ENCODE data around the gene HSF4. TPM values are rescaled to one million over a fixed set of nuclear protein-coding genes. Genes with fewer than 3 reads are reported as not detected.

The HSF4 gene
- total RNA-seq, 1 donor from 2014 or later: 29.3 TPM

GRCh38 chr16:67149276-67150046 lies 15.1 kb upstream of the HSF4 start:
- DNase-seq (ENCODE audit: low read depth): no peak

GRCh38 chr16:67150047-67150832 lies 14.3 kb upstream of the HSF4 start:
- DNase-seq (ENCODE audit: low read depth): peak; percentile 42

- DNase-seq (ENCODE audit: low read depth): peak; percentile 81
Measured at GRCh38 chr16:67150833-67151396, 13.6 kb upstream of the HSF4 start, which contains the start of gene B3GNT9. TSS of gene B3GNT9 (minus strand) at chr16:67150998. CDS start at chr16:67150485, 513 bp downstream.

DNA sequence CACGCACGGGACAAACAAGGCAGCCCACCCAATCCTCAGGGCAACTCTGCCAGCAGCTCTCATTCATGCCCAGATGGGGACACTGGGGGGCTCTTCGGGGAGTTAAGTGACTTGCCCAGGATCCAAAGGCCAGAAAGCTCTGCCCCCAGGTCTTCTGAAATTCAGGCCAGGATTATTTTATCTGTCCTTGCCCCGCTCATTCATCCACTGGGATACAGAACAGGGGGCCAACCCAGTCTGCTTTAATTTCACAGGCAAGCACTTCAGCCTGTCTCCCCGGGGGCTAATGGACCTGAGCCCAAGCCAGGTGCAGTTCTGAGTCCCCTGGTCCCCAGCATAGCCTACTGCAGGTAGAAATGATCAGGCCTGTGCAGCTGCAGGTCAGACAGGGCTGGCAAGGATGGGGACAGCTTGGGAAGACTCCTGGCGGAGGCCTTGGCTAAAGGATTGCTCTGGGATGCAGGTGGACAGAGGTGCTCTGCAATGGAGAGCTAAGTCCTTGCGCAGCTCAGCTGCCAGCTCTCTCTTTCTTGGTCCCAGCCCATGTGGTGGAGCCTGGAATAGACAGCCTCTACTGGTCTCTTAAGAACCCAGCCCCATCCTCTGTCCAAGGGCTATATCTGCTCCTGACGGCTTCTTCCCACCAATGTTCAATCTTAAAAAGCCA lies 13.0 kb upstream of the HSF4 start:
- no peak for DNase-seq (ENCODE audit: low read depth)

GRCh38 chr16:67154578-67155294 lies 9.8 kb upstream of the HSF4 start:
- no peak for DNase-seq (ENCODE audit: low read depth)

GRCh38 chr16:67155295-67156142 lies 9.0 kb upstream of the HSF4 start:
- peak; percentile 78 for DNase-seq (ENCODE audit: low read depth)

GRCh38 chr16:67156143-67156844 lies 8.3 kb upstream of the HSF4 start:
- DNase-seq (ENCODE audit: low read depth): peak; percentile 40

- DNase-seq (ENCODE audit: low read depth): no peak
Measured at GRCh38 chr16:67157106-67157748, 7.3 kb upstream of the HSF4 start.

- no peak for DNase-seq (ENCODE audit: low read depth)
Measured at GRCh38 chr16:67157892-67158635, 6.5 kb upstream of the HSF4 start.

DNA sequence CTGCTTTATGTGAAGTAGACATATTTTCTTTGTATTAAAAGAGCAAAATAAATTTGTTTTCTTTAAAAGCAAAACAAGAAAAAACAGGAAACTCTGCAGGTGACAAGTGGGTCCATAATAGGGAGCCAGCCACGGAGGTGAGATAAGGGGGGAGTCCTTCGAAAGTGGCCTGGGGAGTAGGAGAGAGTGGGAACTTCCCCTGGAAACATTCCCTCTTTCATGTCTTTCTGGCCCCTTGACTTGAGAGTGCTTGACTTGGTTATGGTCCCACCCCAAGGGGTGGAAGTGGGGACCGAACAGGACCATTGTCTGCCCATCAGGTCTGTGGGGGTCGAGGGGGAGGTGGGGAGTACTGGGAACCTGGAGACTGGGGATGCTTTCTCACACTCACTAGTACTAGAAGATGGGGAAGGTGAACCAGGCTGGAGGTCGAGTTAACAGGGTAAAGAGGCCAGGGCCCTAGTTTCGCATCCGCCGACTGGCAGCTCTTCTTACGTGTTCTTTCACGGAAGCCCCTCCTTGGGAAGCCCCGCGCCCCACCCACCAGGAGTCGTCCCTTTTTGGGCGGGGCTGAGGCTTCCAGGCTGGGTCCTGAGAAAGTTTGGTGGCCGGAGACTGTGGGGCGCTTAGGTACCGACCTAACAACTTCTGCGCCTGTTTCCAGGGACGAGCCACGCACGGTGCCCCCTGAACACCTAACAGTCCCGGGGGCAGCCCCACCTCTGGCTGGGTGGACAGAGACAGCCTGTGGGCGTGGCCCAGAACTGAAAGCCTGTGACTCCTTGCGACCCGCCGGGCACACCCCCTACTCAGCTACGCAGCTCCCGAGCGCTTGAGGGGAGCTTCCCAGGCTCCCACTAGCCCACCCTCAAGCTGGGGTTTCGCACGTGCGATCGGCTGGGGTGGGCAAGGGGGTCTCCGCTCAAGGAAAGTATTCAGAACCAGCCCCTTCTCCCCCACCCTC lies 5.6 kb upstream of the HSF4 start:
- peak; percentile 39 for DNase-seq (ENCODE audit: low read depth)

DNA sequence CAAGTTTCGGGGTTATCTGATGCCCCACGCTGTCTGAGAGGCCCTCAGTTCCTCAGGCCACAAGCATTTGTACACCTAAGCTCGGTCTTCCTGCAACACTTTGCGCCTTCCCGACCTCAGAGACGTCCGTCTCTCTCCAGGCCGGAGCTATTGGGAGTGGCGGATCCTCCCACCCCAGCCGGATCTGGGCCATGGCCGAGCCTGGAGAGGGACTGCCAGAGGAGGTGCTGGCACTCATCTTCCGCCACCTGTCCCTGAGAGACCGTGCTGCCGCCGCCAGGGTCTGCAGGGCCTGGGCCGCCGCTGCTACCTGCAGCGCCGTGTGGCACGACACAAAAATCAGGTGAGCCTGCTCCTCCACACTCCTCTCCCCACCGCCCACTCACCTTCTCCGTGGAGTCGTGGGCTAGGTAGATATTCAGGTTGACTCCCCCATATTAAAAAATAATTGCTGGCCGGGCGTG lies 2.9 kb upstream of the HSF4 start:
- no peak for DNase-seq (ENCODE audit: low read depth)

DNA sequence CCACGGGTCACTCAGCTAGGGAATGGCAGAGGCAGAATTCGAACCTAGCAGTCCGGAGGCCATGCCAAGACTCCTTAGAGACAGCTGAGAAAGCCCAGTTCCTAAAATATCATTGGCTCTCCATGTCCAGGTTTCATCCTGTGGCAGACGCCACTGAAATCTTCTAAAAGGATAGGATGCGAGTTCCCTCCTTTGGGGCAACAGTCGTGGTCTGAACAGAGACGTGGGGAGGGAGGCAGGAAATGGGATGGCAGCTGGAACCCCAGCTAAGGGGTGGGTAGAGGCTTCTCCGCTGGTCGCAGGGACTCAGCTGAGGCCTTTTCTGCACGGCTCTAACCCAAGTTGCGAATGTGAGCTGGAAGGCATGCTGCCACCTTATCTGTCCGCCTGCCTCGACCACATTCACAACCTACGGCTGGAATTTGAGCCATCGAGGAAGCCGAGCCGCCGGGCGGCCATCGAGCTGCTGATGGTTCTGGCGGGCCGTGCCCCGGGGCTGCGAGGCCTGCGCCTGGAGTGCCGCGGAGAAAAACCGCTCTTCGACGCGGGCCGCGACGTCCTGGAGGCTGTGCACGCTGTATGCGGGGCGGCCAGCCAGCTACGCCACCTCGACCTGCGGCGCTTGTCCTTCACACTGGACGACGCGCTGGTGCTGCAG lies 1.9 kb upstream of the HSF4 start:
- DNase-seq (ENCODE audit: low read depth): no peak

GRCh38 chr16:67163164-67163998 lies 1.2 kb upstream of the HSF4 start:
- no peak for DNase-seq (ENCODE audit: low read depth)

- no peak for DNase-seq (ENCODE audit: low read depth)
Measured at GRCh38 chr16:67163999-67164558, 466 bp upstream of the HSF4 start.
